Activated naive CD8-positive, alpha-beta T cell (primary cell): ENCODE data around the gene NFAM1.

Experiments used
- H3K27ac Mint-ChIP-seq: one replicate; pipeline ENCODE4 v1.8.0; 2021; ENCODE audit warnings: mixed read lengths
- H3K27me3 Mint-ChIP-seq: one replicate; pipeline ENCODE4 v1.8.0; 2021; ENCODE audit warnings: mixed read lengths
- H3K36me3 Mint-ChIP-seq: one replicate; pipeline ENCODE4 v1.8.0; 2021; ENCODE audit warnings: mixed read lengths
- H3K4me1 Mint-ChIP-seq: one replicate; pipeline ENCODE4 v1.8.0; 2021; ENCODE audit warnings: low read depth, mixed read lengths
- H3K4me3 Mint-ChIP-seq: one replicate; pipeline ENCODE4 v1.8.0; 2021; ENCODE audit warnings: mild to moderate bottlenecking, mixed read lengths
- H3K9me3 Mint-ChIP-seq: one replicate; pipeline ENCODE4 v1.8.0; 2021; ENCODE audit warnings: low read depth, mixed read lengths

The NFAM1 gene

GRCh38 chr22:42431401-42432019, 693 bp downstream of the NFAM1 start:
- no peaks in the 10 kb centered on the region for H3K9me3 Mint-ChIP-seq
- H3K4me3 Mint-ChIP-seq, result no peak overlapping the region
- H3K27me3 Mint-ChIP-seq, result peaks cover 4% of the 10 kb centered on the region
- no peak overlapping the region for H3K27ac Mint-ChIP-seq
- H3K36me3 Mint-ChIP-seq, result no peaks in the 10 kb centered on the region
- H3K4me1 Mint-ChIP-seq, result no peaks in the 10 kb centered on the region

- Mint-ChIP-seq H3K9me3 (no peaks in the 10 kb centered on the region), H3K27ac (no peak overlapping the region), H3K36me3 (no peaks in the 10 kb centered on the region), H3K4me1 (no peaks in the 10 kb centered on the region), H3K4me3 (no peak overlapping the region), H3K27me3 (peaks cover 4% of the 10 kb centered on the region)
These were observed 1.6 kb downstream of the NFAM1 start for GRCh38 chr22:42430528-42431125.

GRCh38 chr22:42428760-42429159, 3.4 kb downstream of the NFAM1 start:
- H3K4me1 Mint-ChIP-seq, result no peaks in the 10 kb centered on the region
- H3K4me3 Mint-ChIP-seq, result no peak overlapping the region
- peaks cover 4% of the 10 kb centered on the region for H3K27me3 Mint-ChIP-seq
- H3K27ac Mint-ChIP-seq, result no peak overlapping the region
- no peaks in the 10 kb centered on the region for H3K36me3 Mint-ChIP-seq
- no peaks in the 10 kb centered on the region for H3K9me3 Mint-ChIP-seq

GRCh38 chr22:42428025-42428424, 4.2 kb downstream of the NFAM1 start:
- no peaks in the 10 kb centered on the region for H3K4me1 Mint-ChIP-seq
- no peaks in the 10 kb centered on the region for H3K9me3 Mint-ChIP-seq
- H3K27ac Mint-ChIP-seq, result no peak overlapping the region
- no peak overlapping the region for H3K4me3 Mint-ChIP-seq
- H3K36me3 Mint-ChIP-seq, result no peaks in the 10 kb centered on the region
- peaks cover 4% of the 10 kb centered on the region for H3K27me3 Mint-ChIP-seq

GRCh38 chr22:42427167-42427566, 5.0 kb downstream of the NFAM1 start:
- Mint-ChIP-seq H3K4me1 (no peaks in the 10 kb centered on the region), H3K27ac (no peak overlapping the region), H3K9me3 (no peaks in the 10 kb centered on the region), H3K27me3 (peaks cover 4% of the 10 kb centered on the region), H3K4me3 (no peak overlapping the region), H3K36me3 (no peaks in the 10 kb centered on the region)

- Mint-ChIP-seq H3K9me3 (no peaks in the 10 kb centered on the region), H3K4me3 (no peak overlapping the region), H3K27ac (no peak overlapping the region), H3K4me1 (peaks cover 3% of the 10 kb centered on the region), H3K36me3 (no peaks in the 10 kb centered on the region), H3K27me3 (peaks cover 2% of the 10 kb centered on the region)
These were observed 6.2 kb downstream of the NFAM1 start for GRCh38 chr22:42425989-42426355.

- H3K27me3 Mint-ChIP-seq, result peaks cover under 1% of the 10 kb centered on the region
- no peaks in the 10 kb centered on the region for H3K9me3 Mint-ChIP-seq
- H3K4me3 Mint-ChIP-seq, result no peak overlapping the region
- no peaks in the 10 kb centered on the region for H3K36me3 Mint-ChIP-seq
- no peak overlapping the region for H3K27ac Mint-ChIP-seq
- peaks cover 3% of the 10 kb centered on the region for H3K4me1 Mint-ChIP-seq
These were observed 6.7 kb downstream of the NFAM1 start for GRCh38 chr22:42425337-42425988.

GRCh38 chr22:42419243-42419881, 12.8 kb downstream of the NFAM1 start:
- Mint-ChIP-seq H3K4me3 (no peak overlapping the region), H3K4me1 (peaks cover 3% of the 10 kb centered on the region), H3K36me3 (no peaks in the 10 kb centered on the region), H3K27ac (no peak overlapping the region), H3K9me3 (no peaks in the 10 kb centered on the region), H3K27me3 (no peaks in the 10 kb centered on the region)

- peaks cover 3% of the 10 kb centered on the region for H3K4me1 Mint-ChIP-seq
- H3K27ac Mint-ChIP-seq, result no peak overlapping the region
- H3K36me3 Mint-ChIP-seq, result no peaks in the 10 kb centered on the region
- H3K4me3 Mint-ChIP-seq, result no peak overlapping the region
- H3K27me3 Mint-ChIP-seq, result no peaks in the 10 kb centered on the region
- H3K9me3 Mint-ChIP-seq, result no peaks in the 10 kb centered on the region
These were observed 13.4 kb downstream of the NFAM1 start for GRCh38 chr22:42418811-42419242.

- peaks cover 3% of the 10 kb centered on the region for H3K4me1 Mint-ChIP-seq
- no peaks in the 10 kb centered on the region for H3K9me3 Mint-ChIP-seq
- no peaks in the 10 kb centered on the region for H3K27me3 Mint-ChIP-seq
- no peak overlapping the region for H3K27ac Mint-ChIP-seq
- no peaks in the 10 kb centered on the region for H3K36me3 Mint-ChIP-seq
- no peak overlapping the region for H3K4me3 Mint-ChIP-seq
These were observed 14.4 kb downstream of the NFAM1 start for GRCh38 chr22:42417645-42418305.

GRCh38 chr22:42416671-42417230, 15.5 kb downstream of the NFAM1 start:
- Mint-ChIP-seq H3K4me3 (no peak overlapping the region), H3K27me3 (no peaks in the 10 kb centered on the region), H3K4me1 (peaks cover 3% of the 10 kb centered on the region), H3K36me3 (no peaks in the 10 kb centered on the region), H3K9me3 (no peaks in the 10 kb centered on the region), H3K27ac (no peak overlapping the region)

GRCh38 chr22:42414565-42415303, 17.5 kb downstream of the NFAM1 start:
- Mint-ChIP-seq H3K9me3 (no peaks in the 10 kb centered on the region), H3K36me3 (no peaks in the 10 kb centered on the region), H3K27ac (no peak overlapping the region), H3K27me3 (no peaks in the 10 kb centered on the region), H3K4me3 (no peak overlapping the region), H3K4me1 (no peaks in the 10 kb centered on the region)

- no peaks in the 10 kb centered on the region for H3K4me1 Mint-ChIP-seq
- no peak overlapping the region for H3K27ac Mint-ChIP-seq
- H3K36me3 Mint-ChIP-seq, result no peaks in the 10 kb centered on the region
- H3K27me3 Mint-ChIP-seq, result no peaks in the 10 kb centered on the region
- no peaks in the 10 kb centered on the region for H3K9me3 Mint-ChIP-seq
- H3K4me3 Mint-ChIP-seq, result no peak overlapping the region
These were observed 18.2 kb downstream of the NFAM1 start for GRCh38 chr22:42414021-42414420.

- Mint-ChIP-seq H3K4me1 (no peaks in the 10 kb centered on the region), H3K27me3 (no peaks in the 10 kb centered on the region), H3K36me3 (no peaks in the 10 kb centered on the region), H3K4me3 (no peak overlapping the region), H3K27ac (no peak overlapping the region), H3K9me3 (no peaks in the 10 kb centered on the region)
These were observed 19.4 kb downstream of the NFAM1 start for GRCh38 chr22:42412744-42413333.
